AG09309 (cell line): Measurements from ENCODE around the gene TMEM245.
"Not testable (repeated sequence)": the region's sequence is repeated elsewhere in the genome, so short reads cannot be mapped to it uniquely, and the experiment has no call there.

Experiments
- DNase-seq: peaks from one replicate; pipeline ENCODE4 v3.0.0-alpha.2; 2010; ENCODE audit warnings: low read depth
- H3K4me3 ChIP-seq: 2 replicates; pipeline ENCODE4 v1.5.1; 2011; ENCODE audit warnings: mild to moderate bottlenecking, low read depth, low read length, moderate library complexity; ENCODE audit not compliant: control insufficient read depth
- TF ChIP-seq, protein P1 (sequence below): IDR thresholded peaks from 2 replicates; pipeline ENCODE4 v1.5.1; 2011; ENCODE audit warnings: mild to moderate bottlenecking, low read depth, low read length, inconsistent platforms; ENCODE audit not compliant: insufficient read depth, control insufficient read depth; ENCODE audit errors: missing control alignments

Gene TMEM245

GRCh38 chr9:108978205-108978604, 141.5 kb downstream of the TMEM245 start:
- H3K4me3 ChIP-seq: no peak overlapping the region
- DNase-seq: no peak
- TF ChIP-seq, protein P1, sequence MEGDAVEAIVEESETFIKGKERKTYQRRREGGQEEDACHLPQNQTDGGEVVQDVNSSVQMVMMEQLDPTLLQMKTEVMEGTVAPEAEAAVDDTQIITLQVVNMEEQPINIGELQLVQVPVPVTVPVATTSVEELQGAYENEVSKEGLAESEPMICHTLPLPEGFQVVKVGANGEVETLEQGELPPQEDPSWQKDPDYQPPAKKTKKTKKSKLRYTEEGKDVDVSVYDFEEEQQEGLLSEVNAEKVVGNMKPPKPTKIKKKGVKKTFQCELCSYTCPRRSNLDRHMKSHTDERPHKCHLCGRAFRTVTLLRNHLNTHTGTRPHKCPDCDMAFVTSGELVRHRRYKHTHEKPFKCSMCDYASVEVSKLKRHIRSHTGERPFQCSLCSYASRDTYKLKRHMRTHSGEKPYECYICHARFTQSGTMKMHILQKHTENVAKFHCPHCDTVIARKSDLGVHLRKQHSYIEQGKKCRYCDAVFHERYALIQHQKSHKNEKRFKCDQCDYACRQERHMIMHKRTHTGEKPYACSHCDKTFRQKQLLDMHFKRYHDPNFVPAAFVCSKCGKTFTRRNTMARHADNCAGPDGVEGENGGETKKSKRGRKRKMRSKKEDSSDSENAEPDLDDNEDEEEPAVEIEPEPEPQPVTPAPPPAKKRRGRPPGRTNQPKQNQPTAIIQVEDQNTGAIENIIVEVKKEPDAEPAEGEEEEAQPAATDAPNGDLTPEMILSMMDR: no peak

- DNase-seq: no peak
- TF ChIP-seq, protein P1: no peak
- no peak overlapping the region for H3K4me3 ChIP-seq
These were observed 145.9 kb downstream of the TMEM245 start for GRCh38 chr9:108973895-108974294.

GRCh38 chr9:108972626-108973209, 147.0 kb downstream of the TMEM245 start:
- TF ChIP-seq, protein P1: no peak

GRCh38 chr9:108972186-108972585, 147.6 kb downstream of the TMEM245 start:
- no peak for DNase-seq
- no peak overlapping the region for H3K4me3 ChIP-seq
- TF ChIP-seq, protein P1: no peak

More at GRCh38 chr9:108972626-108973209, 147.0 kb downstream of the TMEM245 start:
- peak; percentile 3 for DNase-seq
- no peak overlapping the region for H3K4me3 ChIP-seq

- H3K4me3 ChIP-seq, DNase-seq: not testable (repeated sequence)
These were observed 148.4 kb downstream of the TMEM245 start for GRCh38 chr9:108971392-108971791.

GRCh38 chr9:108967916-108968315, 151.8 kb downstream of the TMEM245 start:
- TF ChIP-seq, protein P1: no peak
- no peak overlapping the region for H3K4me3 ChIP-seq
- DNase-seq: no peak
